Erythroblast (primary cell): ENCODE data around the gene FH.

Source experiments
- GATA1 ChIP-seq: IDR thresholded peaks from 2 replicates; pipeline ENCODE4 v1.6.1; 2011; ENCODE audit warnings: low read depth, mild to moderate bottlenecking, control low read depth, low read length, moderate library complexity
- POLR2A ChIP-seq: IDR thresholded peaks from 2 replicates; pipeline ENCODE4 v1.6.1; 2011; ENCODE audit warnings: mild to moderate bottlenecking, low read length

DNA sequence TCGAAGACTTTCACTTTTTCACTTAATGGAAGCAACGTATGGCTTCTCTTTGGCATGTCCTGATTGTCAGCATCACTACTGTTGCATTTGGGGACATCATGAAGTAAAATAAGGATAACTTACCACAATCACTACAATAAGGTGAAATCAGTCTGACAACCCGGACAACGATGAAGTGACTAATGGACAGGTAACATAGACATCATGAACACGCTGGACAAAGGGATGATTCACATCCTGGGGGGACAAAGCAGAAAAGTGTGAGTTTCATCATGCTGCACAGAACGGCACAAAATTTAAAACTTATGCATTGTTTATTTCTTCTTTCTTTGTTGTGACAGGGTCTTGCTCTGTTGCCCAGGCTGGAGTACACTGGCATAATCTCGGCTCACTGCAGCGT lies 53.9 kb downstream of the FH start:
- no peak for TF ChIP-seq POLR2A
- no peak for TF ChIP-seq GATA1
